Type B pancreatic cell (in vitro differentiated cells): ENCODE measurements around the gene CXCR6. TPM values are rescaled to one million over a fixed set of nuclear protein-coding genes. Genes with fewer than 3 reads are reported as not detected.
"Not testable (repeated sequence)": the region's sequence is repeated elsewhere in the genome, so short reads cannot be mapped to it uniquely, and the experiment has no call there.

Experiments
- DNase-seq: peaks from one replicate; pipeline ENCODE4 v3.0.0; 2021; ENCODE audit warnings: mixed read lengths; ENCODE audit not compliant: unreplicated experiment; ENCODE audit errors: extremely low spot score
- H3K27ac Mint-ChIP-seq: 2 replicates; pipeline ENCODE4 v1.8.0; 2021; ENCODE audit warnings: mild to moderate bottlenecking, mixed read lengths
- H3K27me3 Mint-ChIP-seq: 2 replicates; pipeline ENCODE4 v1.8.0; 2021; ENCODE audit warnings: mixed read lengths
- H3K36me3 Mint-ChIP-seq: 2 replicates; pipeline ENCODE4 v1.8.0; 2021; ENCODE audit warnings: mixed read lengths
- H3K4me1 Mint-ChIP-seq: one replicate; pipeline ENCODE4 v1.8.0; 2021; ENCODE audit warnings: mixed read lengths; ENCODE audit not compliant: unreplicated experiment
- H3K4me3 Mint-ChIP-seq: 2 replicates; pipeline ENCODE4 v1.8.0; 2021; ENCODE audit warnings: mild to moderate bottlenecking, mixed read lengths
- H3K9me3 Mint-ChIP-seq: 2 replicates; pipeline ENCODE4 v1.8.0; 2021; ENCODE audit warnings: mixed read lengths
- CTCF ChIP-seq: fragments of 200-600 bp; sonication (generic); conservative IDR thresholded peaks from 2 replicates; pipeline ENCODE4 v1.5.0; 2021; ENCODE audit warnings: antibody characterized with exemption, mild to moderate bottlenecking
- total RNA-seq: library from RNA; stranded (reverse); gene quantifications from 2 replicates; pipeline ENCODE4 v1.2.1, GENCODE V29; 2021; ENCODE audit warnings: low replicate concordance

CXCR6 gene
- total RNA-seq, 1 donor from 2014 or later = not detected

DNA sequence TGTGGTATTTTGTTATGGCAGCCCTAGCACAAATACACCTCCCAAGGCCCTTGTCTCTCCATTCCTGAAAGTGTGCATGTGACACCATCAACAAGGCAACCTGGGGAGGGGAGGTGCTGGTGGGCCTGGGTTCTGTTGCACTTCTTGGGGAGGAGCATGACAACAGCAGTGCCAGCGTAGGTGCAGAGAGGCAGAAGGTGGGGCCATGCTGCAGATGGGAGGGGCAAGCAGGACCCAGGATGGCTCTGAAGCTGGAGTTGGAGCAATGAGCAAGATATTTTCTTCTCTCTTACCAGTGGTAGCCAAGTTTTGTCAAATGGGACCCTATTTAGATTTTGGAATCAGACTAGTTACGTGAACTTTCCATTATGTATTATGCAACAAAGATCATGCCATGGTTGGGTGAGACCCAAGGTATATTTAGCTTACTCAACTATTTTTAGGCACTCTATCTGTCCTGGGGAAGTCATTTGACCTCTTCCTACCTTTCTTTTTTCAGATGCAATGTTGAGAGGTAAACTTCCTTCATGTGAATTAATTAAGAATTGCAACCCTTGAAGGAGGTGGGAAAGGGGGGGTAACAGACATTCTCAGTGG lies 49.0 kb downstream of the CXCR6 start:
- peaks cover 21% of the 10 kb centered on the region for H3K4me1 Mint-ChIP-seq
- H3K4me3 Mint-ChIP-seq = no peak overlapping the region
- no peaks in the 10 kb centered on the region for H3K27me3 Mint-ChIP-seq
- H3K27ac Mint-ChIP-seq = no peak overlapping the region
- no peak for DNase-seq
- peaks cover 3% of the 10 kb centered on the region for H3K36me3 Mint-ChIP-seq
- H3K9me3 Mint-ChIP-seq = no peaks in the 10 kb centered on the region
- no peak for TF ChIP-seq CTCF

DNA sequence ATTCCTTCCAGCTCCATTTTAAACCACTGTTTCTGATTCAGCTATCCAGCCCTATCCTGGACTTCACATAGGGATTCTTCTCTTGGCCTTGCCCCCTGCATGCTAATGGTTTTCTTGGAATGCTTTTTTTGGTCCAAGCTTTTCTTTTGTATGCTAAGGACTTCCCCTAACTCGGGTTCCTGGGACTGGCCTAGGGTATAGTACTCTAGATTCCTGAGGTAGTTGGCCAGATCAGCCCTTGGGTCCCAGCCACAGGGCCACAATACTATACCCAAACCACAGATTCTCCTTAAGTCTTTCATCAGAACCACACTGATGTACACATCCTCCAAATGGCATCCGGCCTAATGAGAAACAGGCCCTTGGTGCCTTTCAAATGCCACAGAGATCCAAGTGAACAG lies 49.6 kb downstream of the CXCR6 start:
- H3K36me3 Mint-ChIP-seq = peaks cover 3% of the 10 kb centered on the region
- no peak for DNase-seq
- H3K27me3 Mint-ChIP-seq = peaks cover 1% of the 10 kb centered on the region
- H3K9me3 Mint-ChIP-seq = no peaks in the 10 kb centered on the region
- peak overlapping the region; percentile 74 for H3K27ac Mint-ChIP-seq
- peak overlapping the region; percentile 70 for H3K4me3 Mint-ChIP-seq
- no peak for TF ChIP-seq CTCF
- H3K4me1 Mint-ChIP-seq = peaks cover 15% of the 10 kb centered on the region

GRCh38 chr3:45993421-45994027 lies 50.3 kb downstream of the CXCR6 start:
- peaks cover 7% of the 10 kb centered on the region for H3K27me3 Mint-ChIP-seq
- TF ChIP-seq CTCF = no peak
- peaks cover 3% of the 10 kb centered on the region for H3K36me3 Mint-ChIP-seq
- DNase-seq = no peak
- no peaks in the 10 kb centered on the region for H3K9me3 Mint-ChIP-seq
- H3K4me3 Mint-ChIP-seq = peak overlapping the region; percentile 70
- no peak overlapping the region for H3K27ac Mint-ChIP-seq
- H3K4me1 Mint-ChIP-seq = peaks cover 8% of the 10 kb centered on the region

DNA sequence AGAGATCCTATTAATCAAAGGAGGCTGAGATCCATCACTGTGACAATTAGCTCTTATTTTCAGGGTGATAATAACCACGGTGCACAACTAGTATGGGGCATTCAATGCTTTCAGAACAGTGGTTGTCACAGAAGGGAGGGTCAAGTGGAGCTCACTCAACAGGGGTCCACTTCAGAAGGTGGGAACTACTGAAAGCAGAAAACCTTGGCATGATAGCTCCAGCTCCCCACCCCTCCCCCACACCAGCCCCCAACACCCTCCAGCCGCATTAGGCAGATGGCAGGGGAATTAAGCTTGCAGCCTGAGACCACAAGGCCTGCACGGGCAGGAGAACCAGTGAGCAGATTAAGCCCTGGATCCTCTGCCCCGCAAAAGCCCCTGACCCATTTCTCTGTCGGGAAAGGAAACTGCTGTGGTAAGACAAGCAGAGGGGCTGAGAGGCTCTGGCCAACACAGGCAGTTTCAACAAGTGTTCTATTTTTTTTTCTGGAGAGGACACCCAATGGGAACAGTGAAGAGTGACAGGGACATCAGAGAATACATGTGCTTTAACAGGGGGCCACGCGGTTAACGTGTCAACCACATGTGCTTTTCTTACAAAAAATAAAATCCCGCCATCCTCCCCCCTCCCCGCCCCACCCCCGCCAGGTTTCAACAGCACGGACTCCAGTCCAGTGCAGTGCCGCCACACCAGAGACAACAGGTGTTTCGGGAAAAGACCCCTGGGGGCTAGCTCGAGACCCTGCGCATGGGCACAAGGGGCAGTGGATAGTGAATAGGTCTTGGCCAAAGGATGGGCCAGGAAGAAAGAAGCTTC lies 51.4 kb downstream of the CXCR6 start:
- H3K4me1 Mint-ChIP-seq = peaks cover 4% of the 10 kb centered on the region
- no peaks in the 10 kb centered on the region for H3K9me3 Mint-ChIP-seq
- H3K4me3 Mint-ChIP-seq = peak overlapping the region; percentile 92
- H3K36me3 Mint-ChIP-seq = peaks cover 3% of the 10 kb centered on the region
- H3K27ac Mint-ChIP-seq = peak overlapping the region; percentile 29
- DNase-seq = no peak
- H3K27me3 Mint-ChIP-seq = peaks cover 12% of the 10 kb centered on the region
- no peak for TF ChIP-seq CTCF

DNA sequence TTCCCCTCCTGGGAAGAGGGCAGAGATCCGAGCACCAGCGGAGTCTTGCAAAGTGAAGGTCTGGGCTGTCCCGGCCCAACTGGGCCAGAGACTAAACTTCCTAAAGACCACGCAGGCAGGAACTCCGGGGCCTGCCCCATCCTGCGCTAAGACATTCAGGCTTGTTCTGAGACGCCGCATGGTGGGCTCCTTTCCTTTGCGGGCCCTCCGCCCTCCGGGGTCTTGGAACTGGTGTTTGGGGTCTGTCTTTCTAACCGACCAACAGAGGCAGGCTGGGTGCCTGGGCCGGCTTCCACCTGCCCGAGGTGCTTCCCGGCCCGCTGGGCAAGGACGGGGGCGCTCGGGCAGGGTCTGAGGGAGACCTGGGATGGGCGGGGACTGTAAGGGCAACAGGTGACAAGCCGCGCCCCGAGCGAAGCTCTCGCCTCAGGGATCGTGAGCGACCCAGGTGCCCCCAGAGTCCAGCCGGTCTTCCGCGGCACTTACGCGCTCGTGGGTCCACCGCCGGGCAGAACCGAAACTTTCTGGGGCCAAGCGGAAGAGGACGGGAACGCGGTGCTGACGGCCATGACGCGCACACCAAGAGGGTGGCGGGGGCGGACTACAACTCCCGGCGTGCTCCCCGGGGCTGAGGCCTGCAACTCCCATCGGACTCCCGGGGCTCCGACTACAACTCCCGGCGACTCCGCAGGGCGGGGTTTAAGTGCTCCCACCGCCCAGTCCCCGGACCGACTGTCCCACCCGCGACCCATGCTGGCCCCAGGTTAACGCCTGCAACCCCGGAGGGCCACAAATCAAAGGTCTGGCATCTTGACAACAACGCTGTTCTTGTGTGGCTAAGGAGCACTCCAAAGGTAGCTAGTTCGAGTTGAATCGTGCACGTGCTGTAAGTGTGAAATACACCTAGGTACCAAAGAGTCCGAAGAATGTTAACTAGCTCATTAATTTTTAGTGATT lies 52.2 kb downstream of the CXCR6 start, which contains the start of gene FYCO1:
Gene FYCO1, minus strand, starts transcription at position 589 of the 957 bp plus-strand sequence. CDS start 10,914 bp downstream, outside the sequence.
- H3K9me3 Mint-ChIP-seq = no peaks in the 10 kb centered on the region
- H3K4me3 Mint-ChIP-seq = peak within 1 kb of the TSS; percentile 92
- peaks cover 15% of the 10 kb centered on the region for H3K27me3 Mint-ChIP-seq
- peaks cover under 1% of the 10 kb centered on the region for H3K4me1 Mint-ChIP-seq
- no peak for TF ChIP-seq CTCF
- peak; percentile 91 for DNase-seq
- H3K36me3 Mint-ChIP-seq = peaks cover under 1% of the 10 kb centered on the region
- H3K27ac Mint-ChIP-seq = peak within 1 kb of the TSS; percentile 75

DNA sequence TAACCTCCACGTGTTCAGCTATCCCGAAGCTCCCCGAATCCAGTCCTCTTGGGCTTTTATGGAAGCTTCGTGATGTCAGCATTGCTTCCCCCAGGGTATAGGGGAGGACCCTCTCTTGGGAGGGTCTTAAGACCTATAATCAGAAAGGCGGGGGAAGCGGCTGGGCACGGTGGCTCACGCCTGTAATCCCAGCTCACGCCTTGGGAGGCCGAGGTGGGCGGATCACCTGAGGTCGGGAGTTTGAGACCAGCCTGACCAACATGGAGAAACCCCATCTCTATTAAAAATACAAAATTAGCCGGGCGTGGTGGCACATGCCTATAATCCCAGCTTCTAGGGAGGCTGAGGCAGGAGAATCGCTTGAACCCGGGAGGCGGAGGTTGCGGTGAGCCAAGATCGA lies 54.2 kb downstream of the CXCR6 start:
- not testable (repeated sequence) for H3K36me3 Mint-ChIP-seq, H3K27ac Mint-ChIP-seq, H3K4me3 Mint-ChIP-seq, H3K4me1 Mint-ChIP-seq, DNase-seq, H3K9me3 Mint-ChIP-seq
- H3K27me3 Mint-ChIP-seq = peaks cover 15% of the 10 kb centered on the region
